ENCODE data around the gene DHRS13.

GRCh38 chr17:28889996-28890395 lies 12.9 kb downstream of the DHRS13 start:
- TF ChIP-seq CTCF (IDR thresholded peaks at IDR 0.05; ENCODE audit: low read length) (no peak), EZH2 (optimal IDR thresholded peaks at IDR 0.05; ENCODE audit: low read depth, low read length) (no peak), EZH2phosphoT487 (IDR thresholded peaks at IDR 0.05; ENCODE audit: low read length) (no peak)

Data from MM.1S (cell line).